Limb (tissue), 2 donors: Measurements from ENCODE around the gene CDK11B.
"Not testable (repeated sequence)": the region's sequence is repeated elsewhere in the genome, so short reads cannot be mapped to it uniquely, and the experiment has no call there.

Experiments used
- DNase-seq, 2 donors: peaks; one replicate each; pipeline ENCODE4 v3.0.0-alpha.2; 2016; ENCODE audit errors: extremely low spot score in 2 of 2

Gene CDK11B

GRCh38 chr1:1600861-1601563 lies 57.8 kb downstream of the CDK11B start:
- DNase-seq, result no peak

GRCh38 chr1:1599935-1600860 lies 58.6 kb downstream of the CDK11B start, which contains the start of gene FNDC10:
FNDC10 (minus strand) TSS chr1:1600135; CDS start chr1:1600015, 120 bp downstream.
- DNase-seq, result no peak

GRCh38 chr1:1599030-1599934 lies 59.5 kb downstream of the CDK11B start:
- DNase-seq, result no peak

GRCh38 chr1:1598720-1599029 lies 60.1 kb downstream of the CDK11B start:
- no peak for DNase-seq

GRCh38 chr1:1598051-1598719 lies 60.6 kb downstream of the CDK11B start:
- no peak for DNase-seq

GRCh38 chr1:1597275-1597930 lies 61.4 kb downstream of the CDK11B start:
- no peak for DNase-seq

- no peak for DNase-seq
Observed at GRCh38 chr1:1596493-1597274, 62.1 kb downstream of the CDK11B start.

- not testable (repeated sequence) for DNase-seq
Observed at GRCh38 chr1:1595341-1595740, 63.5 kb downstream of the CDK11B start.

GRCh38 chr1:1594602-1595260 lies 64.1 kb downstream of the CDK11B start:
- no peak for DNase-seq

GRCh38 chr1:1593834-1594601 lies 64.8 kb downstream of the CDK11B start:
- no peak for DNase-seq

GRCh38 chr1:1591452-1591851 lies 67.4 kb downstream of the CDK11B start:
- DNase-seq, result no peak
